ENCODE data around the gene P2RX7.

- TF ChIP-seq USF1 (IDR thresholded peaks at IDR 0.05) (no peak), EP300 (IDR thresholded peaks at IDR 0.05; ENCODE audit: borderline replicate concordance) (no peak), YY1 (IDR thresholded peaks at IDR 0.05; ENCODE audit: low read depth) (no peak), TAF1 (IDR thresholded peaks at IDR 0.05; ENCODE audit: low read depth) (no peak), FOXM1 (IDR thresholded peaks at IDR 0.05; ENCODE audit: borderline replicate concordance, low read depth) (no peak)
- TF ChIP-seq, protein P1, sequence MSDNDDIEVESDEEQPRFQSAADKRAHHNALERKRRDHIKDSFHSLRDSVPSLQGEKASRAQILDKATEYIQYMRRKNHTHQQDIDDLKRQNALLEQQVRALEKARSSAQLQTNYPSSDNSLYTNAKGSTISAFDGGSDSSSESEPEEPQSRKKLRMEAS (IDR thresholded peaks at IDR 0.05) = no peak
- TF ChIP-seq, protein P2, sequence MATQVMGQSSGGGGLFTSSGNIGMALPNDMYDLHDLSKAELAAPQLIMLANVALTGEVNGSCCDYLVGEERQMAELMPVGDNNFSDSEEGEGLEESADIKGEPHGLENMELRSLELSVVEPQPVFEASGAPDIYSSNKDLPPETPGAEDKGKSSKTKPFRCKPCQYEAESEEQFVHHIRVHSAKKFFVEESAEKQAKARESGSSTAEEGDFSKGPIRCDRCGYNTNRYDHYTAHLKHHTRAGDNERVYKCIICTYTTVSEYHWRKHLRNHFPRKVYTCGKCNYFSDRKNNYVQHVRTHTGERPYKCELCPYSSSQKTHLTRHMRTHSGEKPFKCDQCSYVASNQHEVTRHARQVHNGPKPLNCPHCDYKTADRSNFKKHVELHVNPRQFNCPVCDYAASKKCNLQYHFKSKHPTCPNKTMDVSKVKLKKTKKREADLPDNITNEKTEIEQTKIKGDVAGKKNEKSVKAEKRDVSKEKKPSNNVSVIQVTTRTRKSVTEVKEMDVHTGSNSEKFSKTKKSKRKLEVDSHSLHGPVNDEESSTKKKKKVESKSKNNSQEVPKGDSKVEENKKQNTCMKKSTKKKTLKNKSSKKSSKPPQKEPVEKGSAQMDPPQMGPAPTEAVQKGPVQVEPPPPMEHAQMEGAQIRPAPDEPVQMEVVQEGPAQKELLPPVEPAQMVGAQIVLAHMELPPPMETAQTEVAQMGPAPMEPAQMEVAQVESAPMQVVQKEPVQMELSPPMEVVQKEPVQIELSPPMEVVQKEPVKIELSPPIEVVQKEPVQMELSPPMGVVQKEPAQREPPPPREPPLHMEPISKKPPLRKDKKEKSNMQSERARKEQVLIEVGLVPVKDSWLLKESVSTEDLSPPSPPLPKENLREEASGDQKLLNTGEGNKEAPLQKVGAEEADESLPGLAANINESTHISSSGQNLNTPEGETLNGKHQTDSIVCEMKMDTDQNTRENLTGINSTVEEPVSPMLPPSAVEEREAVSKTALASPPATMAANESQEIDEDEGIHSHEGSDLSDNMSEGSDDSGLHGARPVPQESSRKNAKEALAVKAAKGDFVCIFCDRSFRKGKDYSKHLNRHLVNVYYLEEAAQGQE (IDR thresholded peaks at IDR 0.05; ENCODE audit: low read depth) = no peak
Measured at GRCh38 chr12:121209221-121209620, 76.5 kb downstream of the P2RX7 start.
